IMR-90 (cell line): ENCODE measurements around the gene MTX2. TPM values are rescaled to one million over a fixed set of nuclear protein-coding genes. Genes with fewer than 3 reads are reported as not detected.

ENCODE experiments used
- ATAC-seq: fragments of 200-7000 bp; cut with Tn5 transposase; 2 replicates; pipeline ENCODE4 v1.9.1; 2020; ENCODE audit warnings: low read depth, mild to moderate bottlenecking, moderate library complexity
- BruUV-seq: library from RNA; stranded (reverse); fragments of 400-500 nt; replicated peaks from 2 replicates; lab custom pipeline; 2021; lab: Mats Ljungman, UMichigan
- CTCF ChIA-PET: fragments of 300-600 bp; formaldehyde crosslinking; extraction: SDS; loops from one replicate; lab custom pipeline; 2021; ENCODE audit warnings: antibody characterized with exemption; lab: Yijun Ruan, JAX
- POLR2A ChIA-PET: fragments of 300-600 bp; sonication (Branson Sonifier 250); formaldehyde crosslinking; loops from one replicate; lab custom pipeline; 2022; ENCODE audit warnings: antibody characterized with exemption; ENCODE audit not compliant: unreplicated experiment; lab: Charles Lee
- DNase-seq: peaks from one replicate; pipeline ENCODE4 v3.0.0; 2013
- H2AFZ ChIP-seq: replicated peaks from 2 replicates; pipeline ENCODE3; 2013; ENCODE audit warnings: low read length, mild to moderate bottlenecking; ENCODE audit not compliant: poor library complexity
- H2AK5ac ChIP-seq: 2 replicates; pipeline ENCODE4 v1.6.1; 2013; ENCODE audit warnings: low read depth, low read length, inconsistent platforms
- H2AK9ac ChIP-seq: replicated peaks from 2 replicates; pipeline ENCODE3; 2013; ENCODE audit warnings: mild to moderate bottlenecking, low read depth, low read length, moderate library complexity; ENCODE audit not compliant: poor library complexity
- H2BK120ac ChIP-seq: 2 replicates; pipeline ENCODE4 v1.6.1; 2013; ENCODE audit warnings: low read depth, low read length, inconsistent platforms
- H2BK15ac ChIP-seq: 3 replicates; pipeline ENCODE4 v1.6.1; 2013; ENCODE audit warnings: low read depth, low read length, inconsistent platforms
- H2BK20ac ChIP-seq: 2 replicates; pipeline ENCODE4 v1.6.1; 2013; ENCODE audit warnings: low read depth, mild to moderate bottlenecking, inconsistent platforms, low read length, moderate library complexity
- H2BK5ac ChIP-seq: 2 replicates; pipeline ENCODE4 v1.6.1; 2013; ENCODE audit warnings: mild to moderate bottlenecking, low read depth, low read length, inconsistent platforms; ENCODE audit not compliant: poor library complexity, severe bottlenecking
- H3K14ac ChIP-seq: replicated peaks from 2 replicates; pipeline ENCODE4 v1.6.1; 2013; ENCODE audit warnings: low read depth, low read length, inconsistent platforms
- H3K18ac ChIP-seq: 2 replicates; pipeline ENCODE4 v1.6.1; 2013; ENCODE audit warnings: low read depth, low read length, control low read depth
- H3K23ac ChIP-seq: 2 replicates; pipeline ENCODE4 v1.6.1; 2013; ENCODE audit warnings: low read depth, low read length, inconsistent platforms
- H3K27ac ChIP-seq: 2 replicates; pipeline ENCODE4 v1.5.1; 2013; ENCODE audit warnings: mild to moderate bottlenecking, control low read depth, low read length; ENCODE audit not compliant: insufficient read depth
- H3K27me3 ChIP-seq: 2 replicates; pipeline ENCODE4 v1.6.1; 2013; ENCODE audit warnings: low read length; ENCODE audit not compliant: control insufficient read depth, insufficient read depth
- H3K36me3 ChIP-seq: 2 replicates; pipeline ENCODE4 v1.6.1; 2013; ENCODE audit warnings: low read length, mixed read lengths; ENCODE audit not compliant: control insufficient read depth, insufficient read depth
- H3K4ac ChIP-seq: 2 replicates; pipeline ENCODE4 v1.6.1; 2013; ENCODE audit warnings: low read depth, low read length, inconsistent platforms
- H3K4me1 ChIP-seq: 2 replicates; pipeline ENCODE4 v1.6.1; 2013; ENCODE audit warnings: low read length, mixed read lengths; ENCODE audit not compliant: control insufficient read depth, insufficient read depth
- H3K4me2 ChIP-seq: 2 replicates; pipeline ENCODE4 v1.6.1; 2013; ENCODE audit warnings: low read depth, mild to moderate bottlenecking, control low read depth, low read length, moderate library complexity
- H3K4me3 ChIP-seq: 2 replicates; pipeline ENCODE4 v1.5.1; 2013; ENCODE audit warnings: low read depth, mild to moderate bottlenecking, control low read depth, low read length, moderate library complexity; ENCODE audit not compliant: insufficient read depth
- H3K56ac ChIP-seq: 2 replicates; pipeline ENCODE4 v1.6.1; 2013; ENCODE audit warnings: low read length, inconsistent platforms; ENCODE audit not compliant: insufficient read depth; ENCODE audit errors: extremely low read depth
- H3K79me1 ChIP-seq, 2 experiments: 2 replicates each; pipeline ENCODE4 v1.6.1; 2013; ENCODE audit warnings: low read length in 2 of 2, inconsistent platforms in 1 of 2, low read depth in 1 of 2
- H3K9ac ChIP-seq: 2 replicates; pipeline ENCODE4 v1.6.1; 2013; ENCODE audit warnings: low read depth, low read length, control low read depth
- H3K9me1 ChIP-seq: 2 replicates; pipeline ENCODE4 v1.6.1; 2013; ENCODE audit warnings: low read length, inconsistent platforms; ENCODE audit not compliant: insufficient read depth
- H3K9me3 ChIP-seq: 2 replicates; pipeline ENCODE4 v1.6.1; 2013; ENCODE audit warnings: low read length; ENCODE audit not compliant: control insufficient read depth, insufficient read depth
- H4K20me1 ChIP-seq: 2 replicates; pipeline ENCODE4 v1.6.1; 2013; ENCODE audit warnings: low read length, inconsistent platforms; ENCODE audit not compliant: insufficient read depth
- H4K5ac ChIP-seq: 2 replicates; pipeline ENCODE4 v1.6.1; 2013; ENCODE audit warnings: mild to moderate bottlenecking, low read depth, low read length, control low read depth
- H4K8ac ChIP-seq, 2 experiments: 2 replicates each; pipeline ENCODE4 v1.6.1; 2013; ENCODE audit warnings: low read depth in 2 of 2, low read length in 2 of 2, control low read depth in 1 of 2, inconsistent platforms in 1 of 2
- H4K91ac ChIP-seq: 2 replicates; pipeline ENCODE4 v1.6.1; 2013; ENCODE audit warnings: low read depth, low read length, inconsistent platforms; ENCODE audit not compliant: insufficient read depth
- BHLHE40 ChIP-seq: fragments of 150-350 bp; IDR thresholded peaks from 2 replicates; pipeline ENCODE4 v1.6.1; 2016; ENCODE audit warnings: mild to moderate bottlenecking, low read depth, low read length
- CEBPB ChIP-seq: IDR thresholded peaks from 2 replicates; pipeline ENCODE4 v1.6.1; 2012; ENCODE audit warnings: low read depth, low read length, improper control_type of control experiment
- CHD1 ChIP-seq: IDR thresholded peaks from 2 replicates; pipeline ENCODE4 v1.6.1; 2012; ENCODE audit warnings: low read depth, low read length, improper control_type of control experiment
- FOS ChIP-seq: fragments of 150-350 bp; IDR thresholded peaks from 2 replicates; pipeline ENCODE4 v1.6.1; 2016; ENCODE audit warnings: low read depth, low read length
- MAFK ChIP-seq: IDR thresholded peaks from 2 replicates; pipeline ENCODE4 v1.6.1; 2012; ENCODE audit warnings: low read depth, low read length, improper control_type of control experiment
- MAZ ChIP-seq: IDR thresholded peaks from 2 replicates; pipeline ENCODE4 v1.6.1; 2012; ENCODE audit warnings: low read depth, mild to moderate bottlenecking, low read length, improper control_type of control experiment, moderate library complexity, borderline replicate concordance
- MXI1 ChIP-seq: IDR thresholded peaks from 2 replicates; pipeline ENCODE4 v1.6.1; 2012; ENCODE audit warnings: low read depth, mild to moderate bottlenecking, low read length, moderate library complexity, borderline replicate concordance
- NFE2L2 ChIP-seq: fragments of 150-350 bp; IDR thresholded peaks from 2 replicates; pipeline ENCODE4 v1.6.1; 2016; ENCODE audit warnings: low read depth, mild to moderate bottlenecking, low read length
- POLR2A ChIP-seq: IDR thresholded peaks from 2 replicates; pipeline ENCODE4 v1.6.1; 2012; ENCODE audit warnings: mild to moderate bottlenecking, low read depth, low read length
- RAD21 ChIP-seq: IDR thresholded peaks from 2 replicates; pipeline ENCODE4 v1.6.1; 2012; ENCODE audit warnings: low read length, improper control_type of control experiment
- RCOR1 ChIP-seq: IDR thresholded peaks from 2 replicates; pipeline ENCODE4 v1.6.1; 2012; ENCODE audit warnings: mild to moderate bottlenecking, low read length, improper control_type of control experiment; ENCODE audit not compliant: insufficient replicate concordance
- RFX5 ChIP-seq: IDR thresholded peaks from 2 replicates; pipeline ENCODE4 v1.8.0; 2012; ENCODE audit warnings: low read depth, mild to moderate bottlenecking, low read length, moderate library complexity
- SMC3 ChIP-seq: fragments of 150-350 bp; IDR thresholded peaks from 2 replicates; pipeline ENCODE4 v1.6.1; 2016; ENCODE audit warnings: low read depth, mild to moderate bottlenecking, antibody characterized with exemption, low read length, moderate library complexity
- dilution Hi-C: fragments of 300-500 bp; cut with HindIII; formaldehyde crosslinking; loops from one replicate; pipeline ENCODE4 v1.14.3; 2018; ENCODE audit warnings: low sequenced_read_pairs; ENCODE audit not compliant: unreplicated experiment
- in situ Hi-C: fragments of 300-500 bp; cut with MboI; formaldehyde crosslinking; loops from 3 replicates; pipeline ENCODE4 v1.14.3; 2019; ENCODE audit warnings: low sequenced_read_pairs, inconsistent platforms, mixed read lengths
- intact Hi-C: fragments of 100-400 bp; cut with micrococcal nuclease; formaldehyde crosslinking; loops from 2 replicates; pipeline ENCODE4 v1.10.0; 2022
- polyA plus RNA-seq, 3 experiments: library from polyadenylated mRNA; depleted of rRNA; stranded (reverse); fragments of >200 nt; gene quantifications; 2 replicates each; pipeline ENCODE4 v1.2.3, GENCODE V29; 2012; ENCODE audit warnings: low replicate concordance in 1 of 3
- total RNA-seq: library from RNA; depleted of rRNA; stranded (reverse); fragments of >200 nt; gene quantifications from 2 replicates; pipeline ENCODE4 v1.2.3, GENCODE V29; 2012
- TF ChIP-seq, protein P1 (sequence below): fragments of 150-350 bp; IDR thresholded peaks from 2 replicates; pipeline ENCODE4 v1.6.1; 2016; ENCODE audit warnings: low read depth, mild to moderate bottlenecking, low read length, moderate library complexity, borderline replicate concordance
- TF ChIP-seq, protein P2 (sequence below): fragments of 150-350 bp; IDR thresholded peaks from 2 replicates; pipeline ENCODE4 v1.6.1; 2017; ENCODE audit warnings: mild to moderate bottlenecking, antibody characterized with exemption, low read length, low read depth
- TF ChIP-seq, protein P3 (sequence below): conservative IDR thresholded peaks from 2 replicates; pipeline ENCODE4 v1.5.1; 2012; ENCODE audit warnings: mild to moderate bottlenecking, low read depth, low read length, improper control_type of control experiment

Gene MTX2
- total and polyA plus RNA-seq, 2 of the 4 experiments (the other 2 are of a cell fraction), result 24.9 to 37.8 TPM

DNA sequence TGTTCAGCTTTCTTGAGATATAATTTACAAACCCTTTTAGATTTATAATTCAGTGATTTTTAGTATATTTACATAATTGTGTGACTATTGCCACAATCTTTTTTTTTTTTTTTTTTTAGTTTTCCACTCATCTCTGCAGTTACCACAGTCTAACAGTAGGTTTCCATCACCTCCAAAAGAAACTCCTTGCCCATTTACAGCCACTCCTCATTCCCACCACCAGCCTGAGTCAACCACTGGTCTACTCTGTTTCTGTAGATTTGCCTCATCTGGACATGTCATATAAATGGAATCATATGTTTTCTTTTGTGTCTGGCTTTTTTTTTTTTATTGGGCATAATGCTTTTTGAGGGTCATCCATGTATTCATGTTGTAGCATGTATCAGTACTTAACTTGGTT, 16.1 kb downstream of the MTX2 start:
- no peak overlapping the region for H3K14ac ChIP-seq
- POLR2A ChIA-PET, result interaction anchor here (0.7 kb wide), 1 partner anchor 719 kb away, joined by 9 read pairs; no protein-coding TSS in a partner anchor
- no peak overlapping the region for H3K56ac ChIP-seq
- H3K9me3 ChIP-seq, result no peaks in the 10 kb centered on the region
- peaks cover 13% of the 10 kb centered on the region; the same call in 1 of the 2 replicates for H4K20me1 ChIP-seq
- no peak overlapping the region for H3K18ac ChIP-seq
- intact Hi-C loops, result loop anchor here (10.0 kb wide), 1 partner anchor 61 kb away; no protein-coding TSS in a partner anchor
- no peak overlapping the region for H4K91ac ChIP-seq
- H3K27me3 ChIP-seq, result no peaks in the 10 kb centered on the region
- no peak overlapping the region for H3K4ac ChIP-seq
- H3K9ac ChIP-seq, result no peak overlapping the region
- H2AK5ac ChIP-seq, result no peak overlapping the region
- no peak overlapping the region for H2BK5ac ChIP-seq
- BruUV-seq, result no TSS peak
- H2AFZ ChIP-seq, result no peak overlapping the region
- H4K8ac ChIP-seq, result no peak overlapping the region
- DNase-seq, result no peak
- H3K9me1 ChIP-seq, result peaks cover 3% of the 10 kb centered on the region; the same call in 1 of the 2 replicates
- H3K23ac ChIP-seq, result no peak overlapping the region
- no peaks in the 10 kb centered on the region for H3K36me3 ChIP-seq
- no peak for ATAC-seq
- H3K79me1 ChIP-seq, result peaks cover 20 to 28% of the 10 kb centered on the region in 2 experiments
- CTCF ChIA-PET, result interaction anchor here (0.6 kb wide), 2 partner anchors 24 to 251 kb away, joined by 4 read pairs; no protein-coding TSS in a partner anchor
- H2BK120ac ChIP-seq, result no peak overlapping the region
- no peak overlapping the region for H4K5ac ChIP-seq
- no peak overlapping the region for H3K27ac ChIP-seq
- no peak overlapping the region for H2BK20ac ChIP-seq
- dilution Hi-C loops, result no loop called here
- no peak for TF ChIP-seq NFE2L2
- no peak for TF ChIP-seq SMC3
- TF ChIP-seq, protein P1, sequence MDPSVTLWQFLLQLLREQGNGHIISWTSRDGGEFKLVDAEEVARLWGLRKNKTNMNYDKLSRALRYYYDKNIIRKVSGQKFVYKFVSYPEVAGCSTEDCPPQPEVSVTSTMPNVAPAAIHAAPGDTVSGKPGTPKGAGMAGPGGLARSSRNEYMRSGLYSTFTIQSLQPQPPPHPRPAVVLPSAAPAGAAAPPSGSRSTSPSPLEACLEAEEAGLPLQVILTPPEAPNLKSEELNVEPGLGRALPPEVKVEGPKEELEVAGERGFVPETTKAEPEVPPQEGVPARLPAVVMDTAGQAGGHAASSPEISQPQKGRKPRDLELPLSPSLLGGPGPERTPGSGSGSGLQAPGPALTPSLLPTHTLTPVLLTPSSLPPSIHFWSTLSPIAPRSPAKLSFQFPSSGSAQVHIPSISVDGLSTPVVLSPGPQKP, result no peak
- TF ChIP-seq RFX5, result no peak
- TF ChIP-seq CEBPB, result no peak
- no peak for TF ChIP-seq MAFK
- no peak for TF ChIP-seq POLR2A
- TF ChIP-seq FOS, result no peak
- TF ChIP-seq RCOR1, result no peak
- TF ChIP-seq, protein P2, sequence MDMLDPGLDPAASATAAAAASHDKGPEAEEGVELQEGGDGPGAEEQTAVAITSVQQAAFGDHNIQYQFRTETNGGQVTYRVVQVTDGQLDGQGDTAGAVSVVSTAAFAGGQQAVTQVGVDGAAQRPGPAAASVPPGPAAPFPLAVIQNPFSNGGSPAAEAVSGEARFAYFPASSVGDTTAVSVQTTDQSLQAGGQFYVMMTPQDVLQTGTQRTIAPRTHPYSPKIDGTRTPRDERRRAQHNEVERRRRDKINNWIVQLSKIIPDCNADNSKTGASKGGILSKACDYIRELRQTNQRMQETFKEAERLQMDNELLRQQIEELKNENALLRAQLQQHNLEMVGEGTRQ, result no peak
- TF ChIP-seq MXI1, result no peak
- TF ChIP-seq RAD21, result no peak
- TF ChIP-seq BHLHE40, result no peak
- TF ChIP-seq MAZ, result no peak
- TF ChIP-seq, protein P3, sequence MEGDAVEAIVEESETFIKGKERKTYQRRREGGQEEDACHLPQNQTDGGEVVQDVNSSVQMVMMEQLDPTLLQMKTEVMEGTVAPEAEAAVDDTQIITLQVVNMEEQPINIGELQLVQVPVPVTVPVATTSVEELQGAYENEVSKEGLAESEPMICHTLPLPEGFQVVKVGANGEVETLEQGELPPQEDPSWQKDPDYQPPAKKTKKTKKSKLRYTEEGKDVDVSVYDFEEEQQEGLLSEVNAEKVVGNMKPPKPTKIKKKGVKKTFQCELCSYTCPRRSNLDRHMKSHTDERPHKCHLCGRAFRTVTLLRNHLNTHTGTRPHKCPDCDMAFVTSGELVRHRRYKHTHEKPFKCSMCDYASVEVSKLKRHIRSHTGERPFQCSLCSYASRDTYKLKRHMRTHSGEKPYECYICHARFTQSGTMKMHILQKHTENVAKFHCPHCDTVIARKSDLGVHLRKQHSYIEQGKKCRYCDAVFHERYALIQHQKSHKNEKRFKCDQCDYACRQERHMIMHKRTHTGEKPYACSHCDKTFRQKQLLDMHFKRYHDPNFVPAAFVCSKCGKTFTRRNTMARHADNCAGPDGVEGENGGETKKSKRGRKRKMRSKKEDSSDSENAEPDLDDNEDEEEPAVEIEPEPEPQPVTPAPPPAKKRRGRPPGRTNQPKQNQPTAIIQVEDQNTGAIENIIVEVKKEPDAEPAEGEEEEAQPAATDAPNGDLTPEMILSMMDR, result no peak
- TF ChIP-seq CHD1, result no peak
- in situ Hi-C loops, result no loop called here
- no peak overlapping the region for H2BK15ac ChIP-seq
- H3K4me1 ChIP-seq, result no peaks in the 10 kb centered on the region
- H3K4me3 ChIP-seq, result no peak overlapping the region
- H2AK9ac ChIP-seq, result no peak overlapping the region
- H3K4me2 ChIP-seq, result no peak overlapping the region
